Putamen (tissue), 1 donor: ENCODE results near the gene VEZF1.
A peak's percentile ranks its signal among the peaks of the same experiment; 100 is the strongest.

ENCODE experiments used
- DNase-seq: peaks from one replicate; pipeline ENCODE4 v3.0.0-alpha.2; 2016; ENCODE audit warnings: low spot score

The VEZF1 gene

DNA sequence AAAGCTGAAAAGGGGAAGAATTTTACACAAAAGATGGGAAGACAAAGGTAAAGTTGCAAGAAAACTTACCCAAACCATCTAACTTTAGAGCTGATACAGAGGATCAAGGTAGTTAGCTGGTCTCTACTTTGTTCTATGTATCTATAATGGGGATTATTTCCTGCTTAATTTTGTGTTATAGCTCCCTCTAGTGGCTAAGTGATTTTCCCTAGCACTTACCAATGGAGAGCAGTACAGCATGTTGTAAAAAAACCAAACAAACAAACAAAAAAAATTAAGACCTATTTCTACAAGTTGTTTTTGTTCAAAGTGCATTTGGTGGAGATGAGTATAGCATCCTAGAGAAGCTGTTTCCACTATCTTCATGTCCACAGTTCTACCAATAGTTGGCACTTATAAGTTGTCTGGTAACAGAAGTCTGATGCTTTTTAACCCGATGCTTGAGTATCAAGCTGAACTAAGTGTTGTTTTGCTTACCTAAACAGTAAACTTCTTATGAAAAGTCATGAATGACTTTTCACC lies 11.5 kb upstream of the VEZF1 start:
- peak; percentile 72 for DNase-seq

GRCh38 chr17:57999010-57999495 lies 11.0 kb upstream of the VEZF1 start:
- DNase-seq = no peak

- DNase-seq = no peak
These were observed 9.2 kb upstream of the VEZF1 start for GRCh38 chr17:57997085-57997809.

- DNase-seq = peak; percentile 80
These were observed 7.3 kb upstream of the VEZF1 start for GRCh38 chr17:57995076-57995956.

- DNase-seq = no peak
These were observed 6.4 kb upstream of the VEZF1 start for GRCh38 chr17:57994436-57994835.

DNA sequence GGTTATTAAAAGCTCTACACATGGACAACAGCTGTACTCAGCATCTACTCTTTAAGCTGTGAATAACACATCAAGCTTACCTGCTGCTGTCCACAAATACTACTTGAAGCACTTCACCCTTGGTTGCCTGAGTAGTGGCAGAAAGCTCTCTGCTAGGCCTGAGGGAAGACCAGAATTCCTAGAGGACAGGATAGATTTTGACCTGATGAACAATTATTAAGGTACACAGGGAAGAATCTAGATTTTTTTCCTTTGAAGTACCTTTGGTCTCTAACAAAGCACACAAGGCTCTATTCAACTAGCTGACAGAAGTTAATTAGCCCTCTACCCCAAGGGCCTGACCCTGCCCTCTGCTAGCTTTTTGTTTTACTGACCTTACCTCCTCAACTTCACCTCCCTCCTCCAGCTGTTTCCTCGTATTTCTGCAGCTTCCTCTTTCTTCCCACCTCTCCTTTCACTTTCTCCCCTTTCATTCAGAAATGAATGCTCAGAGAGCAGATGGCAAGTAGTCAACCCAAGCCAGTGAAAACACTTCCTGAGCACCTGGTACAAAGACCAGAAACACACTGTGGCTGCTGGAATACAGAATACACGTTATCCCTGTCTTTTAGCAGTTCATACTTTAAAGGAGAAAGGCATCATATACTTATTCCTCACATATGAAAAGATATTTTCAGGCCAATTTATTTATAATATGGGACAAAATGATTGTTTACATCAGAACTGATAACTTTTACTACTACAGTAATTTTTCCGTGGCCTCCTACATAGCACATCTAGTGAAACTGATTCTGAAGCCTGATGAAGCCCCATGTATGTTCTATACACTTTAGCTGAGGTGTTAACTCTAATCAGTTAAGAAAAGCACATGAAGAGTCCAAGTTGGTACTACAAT lies 5.7 kb upstream of the VEZF1 start:
- no peak for DNase-seq

GRCh38 chr17:57991537-57991936 lies 3.5 kb upstream of the VEZF1 start:
- DNase-seq = no peak

DNA sequence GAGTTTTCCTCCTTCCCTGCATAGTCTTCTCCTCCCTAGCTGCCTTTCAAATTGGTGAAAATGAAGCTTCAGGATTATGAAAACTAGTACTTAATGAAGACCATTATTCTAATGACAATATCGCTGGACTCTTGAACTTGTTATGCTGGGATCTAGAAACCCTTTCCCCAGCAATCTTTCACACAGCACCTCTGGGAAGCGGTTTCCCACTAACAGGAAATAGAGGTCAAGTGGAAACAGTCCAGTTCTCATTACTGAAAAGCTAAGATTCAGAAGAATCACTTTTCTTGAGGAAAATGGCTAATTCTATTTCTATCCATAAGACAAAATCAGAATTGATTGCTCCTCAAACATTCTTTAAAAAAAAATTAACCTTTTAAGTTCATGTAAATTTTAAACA lies 2.0 kb upstream of the VEZF1 start:
- DNase-seq = no peak

DNA sequence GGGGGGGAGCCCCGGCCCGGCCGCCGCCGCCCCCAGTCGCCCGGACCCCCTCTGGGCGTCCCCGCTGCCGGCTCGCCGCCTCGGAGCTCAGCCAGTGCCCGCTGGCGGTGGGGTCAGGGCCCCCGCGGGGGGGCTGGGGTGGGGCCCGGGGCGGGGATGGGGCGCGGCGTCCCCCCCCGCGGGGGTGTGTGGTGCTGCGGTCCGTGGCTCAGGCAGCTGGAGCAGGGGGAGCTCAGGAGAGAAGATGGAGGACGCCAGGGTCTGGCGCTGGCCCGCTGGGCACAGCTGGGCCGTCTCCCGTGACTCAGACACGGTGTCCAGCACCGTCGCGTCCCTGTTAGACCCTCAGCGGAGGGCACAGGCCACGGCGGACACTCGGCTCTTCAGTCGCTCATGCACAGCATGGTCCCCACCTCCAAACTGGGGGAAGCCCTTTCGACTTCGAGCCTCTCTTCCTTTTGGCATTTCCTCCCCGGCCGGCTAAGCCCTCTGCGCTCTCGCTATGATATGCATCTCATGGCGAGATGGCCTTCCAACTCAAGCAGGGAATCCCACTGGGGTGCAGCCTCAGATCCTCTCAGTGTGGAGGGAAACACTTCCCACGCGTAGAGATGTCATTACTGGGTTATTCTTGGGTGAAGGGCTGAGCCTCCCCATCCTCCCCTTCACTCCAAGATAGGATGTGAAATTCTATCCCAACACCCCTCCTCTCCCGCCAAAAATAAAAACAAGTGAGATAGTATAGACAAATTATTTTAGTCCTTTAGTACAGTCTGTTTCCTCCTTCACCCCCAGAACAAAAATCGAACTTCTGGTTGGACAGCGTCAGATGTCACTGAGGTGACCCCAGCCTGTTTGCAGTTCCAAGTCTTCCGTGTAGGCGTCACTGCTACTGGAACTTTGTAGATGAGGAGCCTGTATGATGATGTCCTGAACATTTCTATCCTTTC lies 522 bp upstream of the VEZF1 start:
- peak; percentile 75 for DNase-seq

GRCh38 chr17:57986841-57987580 lies 1.0 kb downstream of the VEZF1 start:
- peak; percentile 58 for DNase-seq

GRCh38 chr17:57985675-57985974 lies 2.4 kb downstream of the VEZF1 start:
- DNase-seq = no peak

DNA sequence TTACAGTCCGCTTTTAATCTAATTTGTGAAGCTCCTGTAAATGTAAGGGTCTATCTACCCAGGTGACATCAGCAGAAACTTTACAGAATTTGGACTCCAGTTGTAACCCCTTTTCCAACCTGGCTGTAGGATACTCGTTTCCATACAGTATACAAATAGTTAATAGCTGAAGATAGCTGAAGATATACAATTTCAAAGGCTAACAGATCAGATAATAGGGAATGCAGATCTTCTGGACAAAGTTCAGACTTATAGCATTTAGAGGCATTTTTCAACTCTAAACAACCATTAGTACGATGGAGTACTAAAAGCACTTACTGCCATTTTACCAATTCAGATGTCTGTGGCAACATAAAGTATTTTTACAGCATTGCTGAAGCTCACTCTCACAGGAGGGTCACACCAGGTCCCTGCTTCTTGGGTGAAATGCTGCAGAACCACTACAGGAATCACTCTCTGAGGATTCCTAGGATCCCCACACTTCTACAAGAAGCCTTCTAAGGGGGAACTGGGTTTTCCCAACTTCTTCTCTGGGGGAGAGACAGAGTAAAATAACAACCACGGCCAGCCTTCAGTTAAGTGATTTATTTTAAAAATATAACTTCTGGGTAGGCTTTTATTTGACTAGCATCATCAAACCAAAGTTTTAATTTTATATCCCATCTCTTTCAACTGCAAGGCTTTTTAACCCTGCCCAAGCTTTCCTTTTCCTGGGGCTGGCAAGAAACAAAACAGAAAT lies 2.9 kb downstream of the VEZF1 start:
- DNase-seq = no peak

GRCh38 chr17:57984261-57984890 lies 3.7 kb downstream of the VEZF1 start:
- no peak for DNase-seq

DNA sequence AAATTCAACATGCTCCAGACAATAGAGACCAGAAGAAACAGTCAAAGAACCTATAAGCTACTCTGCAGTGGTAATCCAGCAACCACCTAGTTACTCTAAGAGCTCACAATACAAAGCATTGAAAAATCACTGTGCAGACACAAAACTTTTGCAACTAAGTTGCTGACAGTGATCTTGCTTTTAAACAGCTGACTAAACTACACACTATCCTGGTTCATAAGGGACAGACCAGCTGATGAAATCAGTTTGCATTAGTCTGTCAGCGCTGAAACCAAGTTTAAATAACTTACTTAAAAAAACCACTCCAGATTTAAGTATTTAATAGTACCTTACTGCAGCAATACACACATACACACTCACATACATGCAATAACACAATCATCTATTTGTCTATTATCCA lies 4.6 kb downstream of the VEZF1 start:
- DNase-seq = no peak

DNA sequence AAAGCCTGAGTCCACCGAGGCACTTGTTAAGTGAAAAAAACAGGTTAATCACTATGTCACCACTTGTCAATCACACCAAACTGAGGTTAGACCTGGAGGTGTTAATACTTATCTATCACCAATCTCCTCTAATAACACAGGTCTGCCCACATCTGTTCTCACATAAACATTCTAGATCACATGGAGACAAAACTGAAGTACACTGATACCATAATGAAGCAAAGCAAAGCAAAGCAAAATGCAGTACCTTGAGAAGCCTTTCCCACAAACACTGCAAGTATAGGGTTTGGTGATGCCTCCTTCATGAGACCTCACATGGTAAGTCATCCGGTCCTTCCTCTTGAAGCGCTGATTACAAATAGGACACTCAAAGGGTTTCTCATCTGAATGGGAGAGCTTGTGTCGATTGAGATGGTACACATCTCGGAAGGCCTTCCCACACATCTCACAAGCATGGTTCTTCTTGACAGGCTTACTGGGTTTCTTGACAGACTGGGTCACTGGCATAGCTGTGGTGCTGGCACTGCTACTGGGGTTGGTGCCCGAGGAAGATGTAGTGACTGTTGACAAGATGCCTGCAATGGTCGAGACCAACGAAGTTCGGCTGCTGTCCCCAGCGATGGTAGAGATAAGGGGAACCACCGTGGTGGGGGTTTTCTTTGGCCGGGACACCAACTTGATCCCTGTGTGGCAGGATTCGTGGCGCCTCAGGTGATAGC lies 5.4 kb downstream of the VEZF1 start:
- DNase-seq = no peak

GRCh38 chr17:57980522-57980921 lies 7.5 kb downstream of the VEZF1 start:
- DNase-seq = no peak

DNA sequence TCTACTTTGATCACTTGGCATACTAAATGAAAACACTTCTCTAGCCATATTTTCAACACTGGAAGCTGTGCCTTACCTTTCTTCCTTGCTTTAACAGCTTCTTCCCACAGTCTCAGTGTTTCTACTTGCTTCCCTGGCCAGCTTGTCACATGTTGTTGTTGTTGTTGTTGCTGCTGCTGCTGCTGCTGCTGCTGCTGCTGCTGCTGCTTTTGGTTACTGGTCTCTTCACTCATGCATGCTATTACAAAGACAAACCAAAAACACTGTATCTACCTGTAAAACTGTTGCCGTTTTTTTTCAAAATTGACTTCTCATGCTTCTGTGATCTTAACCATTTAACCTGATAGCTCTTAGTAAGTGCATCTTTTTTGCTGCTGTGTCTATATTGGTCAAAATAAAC lies 9.0 kb downstream of the VEZF1 start:
- DNase-seq = no peak

- DNase-seq = peak; percentile 72
These were observed 11.5 kb downstream of the VEZF1 start for GRCh38 chr17:57976594-57976993.
